Stimulated activated naive B cell treated with anti-CD40 and anti-IgM and Interleukin-4, amounts not matched to agents 10 μg/mL and 1 μg/mL and 100 μg/mL, for 72 hours (primary cell): Measurements from ENCODE around the gene MMADHC.

ENCODE experiments used
- ATAC-seq, 2 donors: fragments of 150-1000 bp; cut with Tn5 transposase; replicated peaks; 2 replicates each; pipeline ENCODE4 v1.10.0; 2021; ENCODE audit warnings: moderate library complexity in 1 of 2
- DNase-seq: peaks from one replicate; pipeline ENCODE4 v3.0.0; 2021
- H3K27ac Mint-ChIP-seq: one replicate; pipeline ENCODE4 v1.8.0; 2022; ENCODE audit warnings: mild to moderate bottlenecking, mixed read lengths
- H3K27me3 Mint-ChIP-seq, 2 donors: one replicate each; pipeline ENCODE4 v1.8.0; 2022; ENCODE audit warnings: mixed read lengths in 2 of 2
- H3K36me3 Mint-ChIP-seq, 2 donors: one replicate each; pipeline ENCODE4 v1.8.0; 2022; ENCODE audit warnings: mixed read lengths in 2 of 2, mild to moderate bottlenecking in 1 of 2
- H3K4me1 Mint-ChIP-seq, 2 donors: one replicate each; pipeline ENCODE4 v1.8.0; 2022; ENCODE audit warnings: mixed read lengths in 2 of 2, mild to moderate bottlenecking in 1 of 2
- H3K4me3 Mint-ChIP-seq, 2 donors: one replicate each; pipeline ENCODE4 v1.8.0; 2022; ENCODE audit warnings: mild to moderate bottlenecking in 2 of 2, mixed read lengths in 2 of 2, moderate library complexity in 1 of 2
- H3K9me3 Mint-ChIP-seq, 2 donors: one replicate each; pipeline ENCODE4 v1.8.0; 2022; ENCODE audit warnings: mixed read lengths in 2 of 2, mild to moderate bottlenecking in 1 of 2

The MMADHC gene

GRCh38 chr2:149587220-149587949, at the start of gene MMADHC:
MMADHC (minus strand) TSS chr2:149587775; CDS start chr2:149587097, 678 bp downstream.
- Mint-ChIP-seq H3K36me3 (peaks cover 5 to 19% of the 10 kb centered on the region in 2 donors), H3K27ac (peak within 1 kb of the TSS; percentile 100), H3K27me3 (peaks cover 11 to 15% of the 10 kb centered on the region in 2 donors), H3K4me3 (peak within 1 kb of the TSS; percentile 96 to 100), H3K9me3 (no peaks in the 10 kb centered on the region), H3K4me1 (peaks cover 17 to 29% of the 10 kb centered on the region in 2 donors)
- DNase-seq: peak; percentile 93
- ATAC-seq: peak; percentile 98 to 99

DNA sequence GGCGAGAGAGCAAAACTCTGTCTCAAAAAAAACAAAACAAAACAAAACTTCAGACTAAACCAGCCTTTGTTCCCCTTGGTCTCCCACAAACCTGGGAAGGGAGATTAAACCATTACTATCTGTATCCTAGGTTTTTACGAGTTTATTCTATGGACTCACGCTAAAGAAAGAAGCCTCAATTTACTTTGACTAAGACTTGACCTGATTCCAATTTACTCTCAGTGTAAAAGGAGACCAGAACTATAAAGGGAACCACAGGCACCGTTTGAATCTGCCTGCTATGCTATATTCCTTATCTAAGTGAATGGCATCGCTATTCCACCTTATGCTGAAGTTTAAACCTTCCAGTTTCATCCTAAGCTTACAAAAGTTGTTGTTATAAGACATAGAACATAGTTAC, 46.5 kb upstream of the MMADHC start:
- no peaks in the 10 kb centered on the region for H3K4me1 Mint-ChIP-seq
- DNase-seq (no peak), ATAC-seq (no peak)
- H3K27me3 Mint-ChIP-seq: no peaks in the 10 kb centered on the region
- no peaks in the 10 kb centered on the region for H3K36me3 Mint-ChIP-seq
- no peak overlapping the region for H3K4me3 Mint-ChIP-seq
- peaks cover 0 to 9% of the 10 kb centered on the region in 2 donors for H3K9me3 Mint-ChIP-seq
- no peak overlapping the region for H3K27ac Mint-ChIP-seq

- no peaks in the 10 kb centered on the region for H3K36me3 Mint-ChIP-seq
- ATAC-seq (no peak), DNase-seq (no peak)
- no peak overlapping the region for H3K4me3 Mint-ChIP-seq
- no peaks in the 10 kb centered on the region for H3K27me3 Mint-ChIP-seq
- H3K9me3 Mint-ChIP-seq: no peaks in the 10 kb centered on the region
- peaks cover 0 to 8% of the 10 kb centered on the region in 2 donors for H3K4me1 Mint-ChIP-seq
- no peak overlapping the region for H3K27ac Mint-ChIP-seq
These were observed 42.9 kb upstream of the MMADHC start for GRCh38 chr2:149630445-149630844.

- no peak for ATAC-seq
- H3K4me3 Mint-ChIP-seq: no peak overlapping the region
- no peak overlapping the region for H3K27ac Mint-ChIP-seq
- H3K36me3 Mint-ChIP-seq: no peaks in the 10 kb centered on the region
- no peak for DNase-seq
- H3K9me3 Mint-ChIP-seq: no peaks in the 10 kb centered on the region
- peaks cover 4 to 5% of the 10 kb centered on the region in 2 donors for H3K27me3 Mint-ChIP-seq
- H3K4me1 Mint-ChIP-seq: peaks cover 0 to 8% of the 10 kb centered on the region in 2 donors
These were observed 41.5 kb upstream of the MMADHC start for GRCh38 chr2:149629026-149629425.

- Mint-ChIP-seq H3K4me1 (peaks cover 2 to 8% of the 10 kb centered on the region in 2 donors), H3K4me3 (no peak overlapping the region), H3K27me3 (peaks cover 12 to 17% of the 10 kb centered on the region in 2 donors), H3K27ac (no peak overlapping the region), H3K9me3 (no peaks in the 10 kb centered on the region), H3K36me3 (no peaks in the 10 kb centered on the region)
- ATAC-seq (no peak), DNase-seq (no peak)
These were observed 39.7 kb upstream of the MMADHC start for GRCh38 chr2:149627111-149627801.

- Mint-ChIP-seq H3K27ac (no peak overlapping the region), H3K36me3 (no peaks in the 10 kb centered on the region)
These were observed 38.1 kb upstream of the MMADHC start for GRCh38 chr2:149625671-149626070.

DNA sequence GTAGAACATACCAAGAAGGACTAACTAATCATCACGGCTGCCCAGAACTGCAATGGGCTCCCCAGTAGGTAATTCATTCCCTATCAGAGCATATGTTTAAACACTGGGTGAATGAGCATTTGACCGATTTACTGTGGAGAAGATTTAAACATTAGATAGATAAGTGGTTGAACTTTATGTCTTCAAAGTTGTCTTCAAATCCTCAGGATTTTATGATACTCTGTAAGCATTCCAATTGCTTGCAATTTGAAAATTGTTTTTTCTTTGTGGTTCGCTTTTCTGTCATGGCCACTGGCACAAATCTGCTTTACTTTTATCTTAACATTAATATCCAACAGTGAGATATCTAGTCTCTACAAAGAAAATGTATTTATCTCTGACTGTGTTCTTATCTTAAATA, 37.7 kb upstream of the MMADHC start:
- Mint-ChIP-seq H3K9me3 (no peaks in the 10 kb centered on the region), H3K27me3 (peaks cover 15 to 25% of the 10 kb centered on the region in 2 donors), H3K27ac (no peak overlapping the region), H3K4me3 (no peak overlapping the region), H3K36me3 (no peaks in the 10 kb centered on the region), H3K4me1 (peaks cover 2 to 8% of the 10 kb centered on the region in 2 donors)
- ATAC-seq (no peak), DNase-seq (no peak)

More at GRCh38 chr2:149625671-149626070, 38.1 kb upstream of the MMADHC start:
- no peaks in the 10 kb centered on the region for H3K9me3 Mint-ChIP-seq
- H3K4me3 Mint-ChIP-seq: no peak overlapping the region
- ATAC-seq (no peak), DNase-seq (no peak)
- H3K4me1 Mint-ChIP-seq: peaks cover 2 to 8% of the 10 kb centered on the region in 2 donors
- H3K27me3 Mint-ChIP-seq: peaks cover 15 to 21% of the 10 kb centered on the region in 2 donors

DNA sequence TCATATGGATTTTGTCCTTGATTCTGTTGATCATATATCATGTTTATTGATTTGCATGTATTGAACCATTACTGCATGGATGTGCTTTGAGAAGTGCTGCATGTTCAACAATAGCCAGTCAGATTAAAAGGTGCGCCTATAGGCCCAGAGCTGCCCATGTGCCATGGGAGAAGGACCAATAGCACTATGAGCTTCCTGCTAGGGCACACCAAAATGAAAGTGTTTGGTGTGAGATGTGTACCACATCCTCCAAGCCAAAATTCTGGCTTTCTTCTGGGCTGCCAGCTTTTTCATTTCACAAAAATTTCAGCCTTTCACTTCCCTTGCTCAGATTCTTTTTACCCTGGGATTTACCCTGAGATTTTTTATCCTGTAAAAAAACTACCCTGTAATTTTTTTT, 34.8 kb upstream of the MMADHC start:
- ATAC-seq (peak in 1 of 2 donors; percentile 63), DNase-seq (no peak)
- Mint-ChIP-seq H3K9me3 (no peaks in the 10 kb centered on the region), H3K4me1 (peaks cover 2 to 6% of the 10 kb centered on the region in 2 donors), H3K4me3 (no peak overlapping the region), H3K36me3 (no peaks in the 10 kb centered on the region), H3K27ac (no peak overlapping the region), H3K27me3 (peaks cover 26 to 33% of the 10 kb centered on the region in 2 donors)

DNA sequence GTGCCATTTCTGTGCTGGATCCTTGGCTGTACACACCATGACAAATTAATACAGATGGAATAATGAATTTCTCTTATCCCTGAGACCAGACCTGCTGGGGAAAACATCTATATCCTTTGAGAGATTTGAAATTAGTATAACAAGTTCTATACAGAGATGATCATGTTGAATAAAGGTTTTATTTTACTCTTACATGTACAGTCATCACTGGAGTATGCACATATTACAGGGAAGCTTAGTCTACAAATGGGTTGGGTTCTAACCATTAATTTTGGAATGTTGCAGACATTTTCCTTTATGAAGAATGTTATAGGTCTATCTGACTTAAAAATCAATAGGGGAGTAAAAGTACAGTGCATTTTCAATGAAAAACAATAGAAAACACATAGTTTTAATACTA, 29.9 kb upstream of the MMADHC start:
- Mint-ChIP-seq H3K36me3 (no peaks in the 10 kb centered on the region), H3K4me3 (no peak overlapping the region)

DNA sequence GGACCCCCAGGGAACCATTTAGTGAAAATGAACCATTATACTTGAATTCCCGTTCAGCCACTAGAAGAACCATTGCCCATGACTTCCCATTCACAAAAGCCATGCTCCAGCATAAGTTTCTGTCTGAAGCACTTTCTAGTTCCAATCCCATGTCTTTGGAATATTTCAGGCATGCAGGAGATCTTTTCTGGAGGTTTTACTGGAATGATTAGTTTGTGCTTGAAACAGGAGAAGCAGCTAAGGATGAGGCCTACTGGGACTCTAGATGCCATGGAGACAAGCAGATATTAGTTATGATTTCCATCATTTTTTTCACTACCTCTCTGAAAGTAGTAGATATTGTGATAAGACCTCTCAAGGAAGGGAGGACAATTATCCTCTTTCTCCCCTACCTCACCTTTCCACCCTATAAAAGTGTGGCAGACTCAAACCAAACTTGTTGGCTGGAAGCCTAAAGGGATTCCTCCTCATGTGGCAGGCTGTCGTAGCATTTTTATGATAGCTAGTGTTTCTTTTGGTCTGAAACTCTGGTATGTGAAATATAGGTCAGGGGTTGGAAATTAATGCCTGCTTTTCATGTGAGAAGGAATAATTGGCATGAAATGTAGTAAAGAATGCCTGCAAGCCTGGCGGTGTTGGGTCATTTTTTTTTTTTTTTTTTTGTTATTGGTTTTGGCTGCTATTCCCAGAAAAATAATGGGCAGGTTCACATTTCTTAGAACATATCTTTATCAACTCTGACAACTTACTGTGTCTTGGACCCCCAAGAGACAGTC, 29.3 kb upstream of the MMADHC start:
- H3K4me3 Mint-ChIP-seq: no peak overlapping the region
- ATAC-seq (no peak), DNase-seq (no peak)
- H3K36me3 Mint-ChIP-seq: no peaks in the 10 kb centered on the region
- no peaks in the 10 kb centered on the region for H3K9me3 Mint-ChIP-seq
- H3K27me3 Mint-ChIP-seq: peaks cover 20 to 30% of the 10 kb centered on the region in 2 donors
- no peak overlapping the region for H3K27ac Mint-ChIP-seq
- H3K4me1 Mint-ChIP-seq: no peaks in the 10 kb centered on the region

More for the DNA sequence above, 29.9 kb upstream of the MMADHC start:
- H3K27ac Mint-ChIP-seq: no peak overlapping the region
- H3K27me3 Mint-ChIP-seq: peaks cover 15 to 27% of the 10 kb centered on the region in 2 donors
- H3K4me1 Mint-ChIP-seq: no peaks in the 10 kb centered on the region
- no peak for DNase-seq
- no peaks in the 10 kb centered on the region for H3K9me3 Mint-ChIP-seq
- no peak for ATAC-seq

DNA sequence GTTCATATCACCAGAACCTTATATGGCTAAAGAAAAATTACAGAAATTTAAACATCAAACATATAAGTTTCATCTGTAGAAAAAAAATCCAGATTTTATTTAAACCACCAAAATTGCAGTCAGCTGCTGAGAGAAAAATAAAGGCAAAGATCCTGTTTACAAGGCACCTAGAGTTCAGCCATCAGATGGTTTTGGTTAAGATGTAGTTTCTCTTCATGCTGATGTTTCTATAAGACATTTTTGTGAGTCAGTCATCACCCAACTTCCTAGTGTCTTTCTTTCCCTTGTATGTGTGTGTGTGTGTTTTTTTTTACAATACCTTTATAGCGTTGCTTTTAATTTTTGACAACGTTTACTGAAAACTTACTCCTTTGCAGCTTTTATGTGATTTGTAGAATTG, 26.1 kb upstream of the MMADHC start:
- ATAC-seq (no peak), DNase-seq (no peak)
- Mint-ChIP-seq H3K36me3 (no peaks in the 10 kb centered on the region), H3K27ac (no peak overlapping the region), H3K27me3 (peaks cover 14 to 24% of the 10 kb centered on the region in 2 donors), H3K4me3 (no peak overlapping the region), H3K4me1 (no peaks in the 10 kb centered on the region), H3K9me3 (no peaks in the 10 kb centered on the region)

- DNase-seq: no peak
- Mint-ChIP-seq H3K9me3 (no peaks in the 10 kb centered on the region), H3K27ac (no peak overlapping the region), H3K4me1 (no peaks in the 10 kb centered on the region), H3K36me3 (no peaks in the 10 kb centered on the region), H3K27me3 (peaks cover 10 to 29% of the 10 kb centered on the region in 2 donors), H3K4me3 (no peak overlapping the region)
- ATAC-seq: no peak
These were observed 24.5 kb upstream of the MMADHC start for GRCh38 chr2:149612122-149612521.

- no peaks in the 10 kb centered on the region for H3K4me1 Mint-ChIP-seq
- no peak overlapping the region for H3K27ac Mint-ChIP-seq
- no peak overlapping the region for H3K4me3 Mint-ChIP-seq
- DNase-seq (no peak), ATAC-seq (no peak)
- no peaks in the 10 kb centered on the region for H3K36me3 Mint-ChIP-seq
- H3K9me3 Mint-ChIP-seq: no peaks in the 10 kb centered on the region
- peaks cover 11 to 23% of the 10 kb centered on the region in 2 donors for H3K27me3 Mint-ChIP-seq
These were observed 23.7 kb upstream of the MMADHC start for GRCh38 chr2:149611100-149611820.
